Osteocyte (in vitro differentiated cells): Measurements from ENCODE around the gene MRPL9. TPM values are rescaled to one million over a fixed set of nuclear protein-coding genes. Genes with fewer than 3 reads are reported as not detected.

ENCODE experiments used
- DNase-seq: peaks from one replicate; pipeline ENCODE4 v3.0.0; 2021; ENCODE audit warnings: mixed read lengths; ENCODE audit not compliant: unreplicated experiment; ENCODE audit errors: extremely low spot score
- H3K27ac Mint-ChIP-seq: one replicate; pipeline ENCODE4 v1.8.0; 2021; ENCODE audit warnings: mild to moderate bottlenecking, mixed read lengths; ENCODE audit not compliant: unreplicated experiment
- H3K27me3 Mint-ChIP-seq: one replicate; pipeline ENCODE4 v1.8.0; 2021; ENCODE audit warnings: mixed read lengths; ENCODE audit not compliant: unreplicated experiment
- H3K36me3 Mint-ChIP-seq: one replicate; pipeline ENCODE4 v1.8.0; 2021; ENCODE audit warnings: mixed read lengths; ENCODE audit not compliant: unreplicated experiment
- H3K4me1 Mint-ChIP-seq: one replicate; pipeline ENCODE4 v1.8.0; 2021; ENCODE audit warnings: mixed read lengths; ENCODE audit not compliant: unreplicated experiment
- H3K4me3 Mint-ChIP-seq: one replicate; pipeline ENCODE4 v1.8.0; 2021; ENCODE audit warnings: mild to moderate bottlenecking, moderate library complexity, mixed read lengths; ENCODE audit not compliant: unreplicated experiment
- H3K9me3 Mint-ChIP-seq: one replicate; pipeline ENCODE4 v1.8.0; 2021; ENCODE audit warnings: mixed read lengths; ENCODE audit not compliant: unreplicated experiment
- total RNA-seq: library from RNA; stranded (reverse); gene quantifications from 2 replicates; pipeline ENCODE4 v1.2.1, GENCODE V29; 2021
- TF ChIP-seq, protein P1 (sequence below): fragments of 200-600 bp; sonication (generic); IDR thresholded peaks from 2 replicates; pipeline ENCODE4 v1.5.0; 2021; ENCODE audit warnings: antibody characterized with exemption, mild to moderate bottlenecking, moderate library complexity

The MRPL9 gene
- total RNA-seq, 1 donor from 2014 or later: 67.4 TPM

DNA sequence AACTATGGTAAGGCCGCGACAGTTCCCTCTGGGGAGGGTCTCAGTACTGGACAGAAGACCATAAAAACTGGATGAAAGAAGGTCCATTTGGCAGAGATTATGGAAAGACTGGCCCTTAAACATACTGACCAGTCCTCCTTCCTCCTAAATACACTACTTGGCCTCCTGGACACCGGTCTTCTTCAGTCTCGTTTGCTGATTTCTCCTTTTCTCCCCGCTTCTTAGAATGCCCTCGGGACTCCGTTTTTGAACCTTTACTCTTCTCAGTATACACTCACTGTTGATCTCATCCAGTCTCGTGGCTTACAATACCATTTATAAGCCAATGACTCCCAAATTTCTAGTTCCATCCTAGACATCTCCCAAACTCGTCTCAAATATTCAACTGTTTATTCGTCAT is 694 bp upstream of the MRPL9 start:
- Mint-ChIP-seq H3K27me3 (no peaks in the 10 kb centered on the region), H3K4me1 (peaks cover 17% of the 10 kb centered on the region), H3K27ac (peak overlapping the region; percentile 94), H3K4me3 (peak overlapping the region; percentile 85), H3K36me3 (peaks cover 16% of the 10 kb centered on the region), H3K9me3 (no peaks in the 10 kb centered on the region)
- no peak for DNase-seq
- TF ChIP-seq, protein P1, sequence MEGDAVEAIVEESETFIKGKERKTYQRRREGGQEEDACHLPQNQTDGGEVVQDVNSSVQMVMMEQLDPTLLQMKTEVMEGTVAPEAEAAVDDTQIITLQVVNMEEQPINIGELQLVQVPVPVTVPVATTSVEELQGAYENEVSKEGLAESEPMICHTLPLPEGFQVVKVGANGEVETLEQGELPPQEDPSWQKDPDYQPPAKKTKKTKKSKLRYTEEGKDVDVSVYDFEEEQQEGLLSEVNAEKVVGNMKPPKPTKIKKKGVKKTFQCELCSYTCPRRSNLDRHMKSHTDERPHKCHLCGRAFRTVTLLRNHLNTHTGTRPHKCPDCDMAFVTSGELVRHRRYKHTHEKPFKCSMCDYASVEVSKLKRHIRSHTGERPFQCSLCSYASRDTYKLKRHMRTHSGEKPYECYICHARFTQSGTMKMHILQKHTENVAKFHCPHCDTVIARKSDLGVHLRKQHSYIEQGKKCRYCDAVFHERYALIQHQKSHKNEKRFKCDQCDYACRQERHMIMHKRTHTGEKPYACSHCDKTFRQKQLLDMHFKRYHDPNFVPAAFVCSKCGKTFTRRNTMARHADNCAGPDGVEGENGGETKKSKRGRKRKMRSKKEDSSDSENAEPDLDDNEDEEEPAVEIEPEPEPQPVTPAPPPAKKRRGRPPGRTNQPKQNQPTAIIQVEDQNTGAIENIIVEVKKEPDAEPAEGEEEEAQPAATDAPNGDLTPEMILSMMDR: no peak

DNA sequence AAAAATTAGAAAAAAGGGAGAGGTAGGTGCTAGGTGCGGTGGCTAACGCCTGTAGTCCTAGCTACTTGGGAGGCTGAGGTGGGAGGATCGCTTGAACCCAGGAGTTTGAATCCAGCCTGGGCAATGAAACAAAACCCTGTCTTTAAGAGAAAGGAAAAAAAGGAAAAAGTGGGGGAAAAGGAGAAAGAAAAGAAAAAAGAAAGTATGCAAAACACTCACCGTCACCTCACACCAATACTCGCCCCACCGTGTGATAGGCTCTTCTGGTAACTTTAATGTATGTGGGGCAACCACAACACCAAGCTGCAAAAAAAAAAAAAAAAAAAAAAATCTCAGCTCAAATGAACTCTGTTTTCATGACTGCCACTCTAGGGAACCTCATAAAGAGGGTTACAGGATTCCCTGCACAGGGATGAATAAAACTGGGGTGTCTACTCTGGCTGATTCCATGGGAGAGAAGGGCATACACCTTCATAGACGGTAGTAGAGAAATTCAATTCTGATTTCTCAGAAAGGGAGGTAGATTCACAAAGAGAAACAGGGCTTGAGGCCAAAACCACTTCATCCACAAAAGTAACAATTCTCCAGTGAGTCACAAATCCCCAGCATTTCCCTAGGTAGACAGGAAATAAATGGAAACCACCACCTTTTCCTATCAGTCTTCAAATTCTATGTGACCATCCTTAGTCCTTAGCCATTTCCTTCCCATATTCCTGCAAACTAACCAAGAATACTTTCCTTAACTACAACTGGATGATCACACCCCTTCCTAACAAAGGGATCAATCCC is 2.5 kb downstream of the MRPL9 start:
- DNase-seq: no peak
- H3K36me3 Mint-ChIP-seq: peaks cover 20% of the 10 kb centered on the region
- no peak overlapping the region for H3K4me3 Mint-ChIP-seq
- H3K9me3 Mint-ChIP-seq: no peaks in the 10 kb centered on the region
- TF ChIP-seq, protein P1: no peak
- H3K4me1 Mint-ChIP-seq: peaks cover 19% of the 10 kb centered on the region
- no peaks in the 10 kb centered on the region for H3K27me3 Mint-ChIP-seq
- H3K27ac Mint-ChIP-seq: peak overlapping the region; percentile 10

DNA sequence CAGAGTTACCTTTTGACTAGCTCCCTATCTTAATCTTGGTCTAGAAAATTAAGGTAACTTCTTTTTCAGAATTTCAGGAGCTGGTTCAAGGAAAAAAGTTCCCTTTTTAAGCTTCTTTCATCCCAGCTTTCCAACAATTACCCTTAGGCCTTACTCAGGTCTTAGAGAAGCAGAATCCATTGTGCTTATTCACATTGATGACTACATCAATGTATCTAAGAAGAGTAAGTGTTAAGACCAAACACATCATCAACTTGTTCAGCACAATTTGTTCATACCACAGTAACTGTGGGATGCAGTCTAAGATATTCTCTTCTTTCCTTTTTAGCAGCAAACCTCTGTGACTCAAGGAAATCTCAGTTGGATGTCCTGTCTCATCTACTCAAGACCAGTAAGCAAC is 4.1 kb downstream of the MRPL9 start:
- Mint-ChIP-seq H3K4me1 (peaks cover 17% of the 10 kb centered on the region), H3K9me3 (no peaks in the 10 kb centered on the region), H3K4me3 (no peak overlapping the region), H3K27ac (no peak overlapping the region), H3K36me3 (peaks cover 20% of the 10 kb centered on the region), H3K27me3 (no peaks in the 10 kb centered on the region)
- TF ChIP-seq, protein P1: no peak
- no peak for DNase-seq

DNA sequence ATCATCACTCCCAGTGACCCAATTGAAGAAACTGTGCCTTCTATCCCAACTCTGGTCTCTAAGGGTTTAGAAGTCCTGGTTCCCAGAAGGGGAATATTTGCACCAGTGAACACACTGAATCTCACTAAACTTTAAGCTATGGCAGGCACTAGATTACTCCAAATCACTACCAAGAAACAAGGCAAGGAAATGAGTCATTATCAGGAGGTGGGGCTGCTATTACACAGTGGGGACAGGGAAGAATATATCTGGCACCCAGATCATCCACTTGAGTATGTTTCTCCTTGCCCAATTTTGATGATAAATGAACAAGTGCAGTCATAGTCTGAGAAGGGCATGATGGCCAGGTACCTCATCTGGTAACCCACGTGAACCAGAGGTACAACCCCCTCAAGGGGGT is 7.0 kb downstream of the MRPL9 start:
- Mint-ChIP-seq H3K36me3 (peaks cover 17% of the 10 kb centered on the region), H3K27ac (no peak overlapping the region), H3K4me1 (peaks cover 2% of the 10 kb centered on the region), H3K4me3 (no peak overlapping the region), H3K9me3 (no peaks in the 10 kb centered on the region), H3K27me3 (peaks cover 6% of the 10 kb centered on the region)
- DNase-seq: no peak
- TF ChIP-seq, protein P1: no peak

DNA sequence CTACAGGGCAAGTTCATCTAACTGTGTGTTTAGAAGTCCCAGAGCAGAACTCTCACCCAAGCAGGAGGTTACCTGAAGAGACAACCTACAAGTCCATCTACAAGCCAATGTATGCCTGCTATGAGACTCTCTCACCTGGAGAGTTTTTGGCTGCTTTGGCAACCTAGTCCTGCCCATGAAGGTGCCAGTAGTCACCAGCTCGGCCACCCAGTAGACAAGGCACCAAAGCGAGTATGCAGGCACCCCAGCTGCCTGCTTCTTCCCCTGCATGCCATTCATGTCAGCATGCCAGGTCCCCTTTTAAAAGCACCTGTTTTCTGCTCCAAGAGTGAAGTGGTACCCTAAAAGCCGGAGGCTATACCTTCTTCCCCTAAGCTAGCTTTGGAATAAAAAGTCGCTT is 21.8 kb downstream of the MRPL9 start:
- Mint-ChIP-seq H3K4me3 (no peak overlapping the region), H3K27me3 (peaks cover 60% of the 10 kb centered on the region), H3K36me3 (peaks cover 3% of the 10 kb centered on the region), H3K4me1 (no peaks in the 10 kb centered on the region), H3K27ac (no peak overlapping the region), H3K9me3 (peaks cover 6% of the 10 kb centered on the region)
- TF ChIP-seq, protein P1: no peak
- DNase-seq: no peak
